ENCODE results near the gene SCO2.

DNA sequence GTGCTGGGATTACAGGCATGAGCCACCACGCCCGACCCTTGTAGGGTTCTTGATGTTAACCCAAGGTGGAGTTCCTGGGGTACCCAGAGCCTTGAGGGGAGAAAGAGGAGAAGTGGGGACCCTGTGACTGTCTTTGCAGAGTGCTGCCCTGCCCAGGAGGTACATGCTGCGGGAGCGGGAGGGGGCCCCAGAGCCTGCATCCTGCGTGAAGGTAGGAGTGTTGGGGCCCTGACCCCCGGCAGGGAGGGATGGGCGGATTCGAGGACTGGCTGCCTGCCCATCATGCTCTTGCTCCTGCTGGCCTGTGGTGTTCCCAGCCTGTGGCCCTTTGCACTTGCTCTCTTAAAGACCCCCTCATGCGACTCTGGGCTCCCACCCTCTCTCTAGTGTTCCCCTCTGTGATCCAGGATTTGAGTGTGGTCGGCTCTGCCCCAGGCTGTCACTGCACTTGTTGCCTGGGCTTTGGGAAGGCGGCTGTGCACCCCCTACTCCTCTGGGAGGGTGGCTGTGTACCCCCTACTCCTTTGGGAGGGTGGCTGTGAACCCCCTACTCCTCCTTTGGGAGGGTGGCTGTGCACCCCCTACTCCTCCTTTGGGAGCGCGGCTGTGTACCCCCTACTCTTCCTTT lies 4.5 kb downstream of the SCO2 start:
- no peak for TF ChIP-seq KLF10 (tag by site-specific recombination; IDR thresholded peaks at IDR 0.05)
- no peak for TF ChIP-seq ZNF561 (tag by site-specific recombination; IDR thresholded peaks at IDR 0.05; ENCODE audit: borderline replicate concordance)
- TF ChIP-seq YY1 (tag by site-specific recombination; IDR thresholded peaks at IDR 0.05) = no peak
- TF ChIP-seq, protein P1, sequence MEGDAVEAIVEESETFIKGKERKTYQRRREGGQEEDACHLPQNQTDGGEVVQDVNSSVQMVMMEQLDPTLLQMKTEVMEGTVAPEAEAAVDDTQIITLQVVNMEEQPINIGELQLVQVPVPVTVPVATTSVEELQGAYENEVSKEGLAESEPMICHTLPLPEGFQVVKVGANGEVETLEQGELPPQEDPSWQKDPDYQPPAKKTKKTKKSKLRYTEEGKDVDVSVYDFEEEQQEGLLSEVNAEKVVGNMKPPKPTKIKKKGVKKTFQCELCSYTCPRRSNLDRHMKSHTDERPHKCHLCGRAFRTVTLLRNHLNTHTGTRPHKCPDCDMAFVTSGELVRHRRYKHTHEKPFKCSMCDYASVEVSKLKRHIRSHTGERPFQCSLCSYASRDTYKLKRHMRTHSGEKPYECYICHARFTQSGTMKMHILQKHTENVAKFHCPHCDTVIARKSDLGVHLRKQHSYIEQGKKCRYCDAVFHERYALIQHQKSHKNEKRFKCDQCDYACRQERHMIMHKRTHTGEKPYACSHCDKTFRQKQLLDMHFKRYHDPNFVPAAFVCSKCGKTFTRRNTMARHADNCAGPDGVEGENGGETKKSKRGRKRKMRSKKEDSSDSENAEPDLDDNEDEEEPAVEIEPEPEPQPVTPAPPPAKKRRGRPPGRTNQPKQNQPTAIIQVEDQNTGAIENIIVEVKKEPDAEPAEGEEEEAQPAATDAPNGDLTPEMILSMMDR (tag by site-specific recombination; IDR thresholded peaks at IDR 0.05) = no peak
- TF ChIP-seq, protein P2, sequence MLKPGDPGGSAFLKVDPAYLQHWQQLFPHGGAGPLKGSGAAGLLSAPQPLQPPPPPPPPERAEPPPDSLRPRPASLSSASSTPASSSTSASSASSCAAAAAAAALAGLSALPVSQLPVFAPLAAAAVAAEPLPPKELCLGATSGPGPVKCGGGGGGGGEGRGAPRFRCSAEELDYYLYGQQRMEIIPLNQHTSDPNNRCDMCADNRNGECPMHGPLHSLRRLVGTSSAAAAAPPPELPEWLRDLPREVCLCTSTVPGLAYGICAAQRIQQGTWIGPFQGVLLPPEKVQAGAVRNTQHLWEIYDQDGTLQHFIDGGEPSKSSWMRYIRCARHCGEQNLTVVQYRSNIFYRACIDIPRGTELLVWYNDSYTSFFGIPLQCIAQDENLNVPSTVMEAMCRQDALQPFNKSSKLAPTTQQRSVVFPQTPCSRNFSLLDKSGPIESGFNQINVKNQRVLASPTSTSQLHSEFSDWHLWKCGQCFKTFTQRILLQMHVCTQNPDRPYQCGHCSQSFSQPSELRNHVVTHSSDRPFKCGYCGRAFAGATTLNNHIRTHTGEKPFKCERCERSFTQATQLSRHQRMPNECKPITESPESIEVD (tag by site-specific recombination; IDR thresholded peaks at IDR 0.05) = no peak
- no peak for TF ChIP-seq ZBTB20 (tag by site-specific recombination; IDR thresholded peaks at IDR 0.05)
- TF ChIP-seq, protein P3, sequence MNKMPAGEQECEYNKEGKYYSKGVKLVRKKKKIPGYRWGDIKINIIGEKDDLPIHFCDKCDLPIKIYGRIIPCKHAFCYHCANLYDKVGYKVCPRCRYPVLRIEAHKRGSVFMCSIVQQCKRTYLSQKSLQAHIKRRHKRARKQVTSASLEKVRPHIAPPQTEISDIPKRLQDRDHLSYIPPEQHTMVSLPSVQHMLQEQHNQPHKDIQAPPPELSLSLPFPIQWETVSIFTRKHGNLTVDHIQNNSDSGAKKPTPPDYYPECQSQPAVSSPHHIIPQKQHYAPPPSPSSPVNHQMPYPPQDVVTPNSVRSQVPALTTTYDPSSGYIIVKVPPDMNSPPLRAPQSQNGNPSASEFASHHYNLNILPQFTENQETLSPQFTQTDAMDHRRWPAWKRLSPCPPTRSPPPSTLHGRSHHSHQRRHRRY (tag by site-specific recombination; IDR thresholded peaks at IDR 0.05) = no peak
- TF ChIP-seq, protein P4, sequence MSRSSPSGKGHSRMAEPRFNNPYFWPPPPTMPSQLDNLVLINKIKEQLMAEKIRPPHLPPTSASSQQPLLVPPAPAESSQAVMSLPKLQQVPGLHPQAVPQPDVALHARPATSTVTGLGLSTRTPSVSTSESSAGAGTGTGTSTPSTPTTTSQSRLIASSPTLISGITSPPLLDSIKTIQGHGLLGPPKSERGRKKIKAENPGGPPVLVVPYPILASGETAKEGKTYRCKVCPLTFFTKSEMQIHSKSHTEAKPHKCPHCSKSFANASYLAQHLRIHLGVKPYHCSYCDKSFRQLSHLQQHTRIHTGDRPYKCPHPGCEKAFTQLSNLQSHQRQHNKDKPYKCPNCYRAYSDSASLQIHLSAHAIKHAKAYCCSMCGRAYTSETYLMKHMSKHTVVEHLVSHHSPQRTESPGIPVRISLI (tag by site-specific recombination; IDR thresholded peaks at IDR 0.05) = no peak
- TF ChIP-seq ZNF169 (tag by site-specific recombination; IDR thresholded peaks at IDR 0.05) = no peak
- TF ChIP-seq GLI4 (tag by site-specific recombination; IDR thresholded peaks at IDR 0.05) = no peak
- TF ChIP-seq PRDM1 (tag by site-specific recombination; IDR thresholded peaks at IDR 0.05) = no peak
- TF ChIP-seq ZFHX2 (tag by site-specific recombination; conservative IDR thresholded peaks at IDR 0.05) = no peak
- TF ChIP-seq ZNF76 (tag by site-specific recombination; IDR thresholded peaks at IDR 0.05; ENCODE audit: borderline replicate concordance, low read depth) = no peak
